Ovary (tissue), 3 donors: ENCODE data around the gene SLC16A10.

ENCODE experiments used
- CTCF ChIP-seq, 3 donors: fragments of 450-650 bp in 2 of 3; fragments of 200-600 bp in 1 of 3; IDR thresholded peaks; one replicate each; pipeline versions ENCODE4 v1.5.1 to v1.8.0; 2016 to 2022; ENCODE audit warnings: antibody characterized with exemption in 3 of 3, mild to moderate bottlenecking in 1 of 3
- EP300 ChIP-seq: sonication (generic); formaldehyde crosslinking; IDR thresholded peaks from one replicate; pipeline ENCODE4 v1.6.1; 2017; ENCODE audit warnings: antibody characterized with exemption
- POLR2A ChIP-seq: fragments of 450-650 bp; IDR thresholded peaks from one replicate; pipeline ENCODE4 v1.6.1; 2017; ENCODE audit warnings: antibody characterized with exemption, mild to moderate bottlenecking, moderate library complexity
- donor health status: DM: no; HTN: no; CAD: no.

DNA sequence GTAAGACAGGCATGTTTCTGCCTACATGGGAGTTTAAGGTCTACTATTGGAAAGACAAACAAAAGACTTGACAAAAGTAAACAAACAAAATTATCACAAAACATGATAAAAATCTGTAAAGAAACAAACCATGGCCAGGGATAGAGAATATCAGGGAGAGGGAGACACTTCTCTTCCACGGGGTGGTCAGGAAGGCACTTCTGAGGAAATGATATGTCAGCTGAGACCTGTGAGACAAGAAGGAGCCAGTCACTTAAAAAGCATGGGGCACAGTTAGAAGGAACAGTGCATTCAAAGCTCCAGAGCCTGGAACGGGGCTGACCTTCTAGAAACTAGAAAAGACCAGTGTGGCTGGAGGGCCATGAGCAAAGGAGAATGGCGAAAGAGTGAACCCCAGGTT lies 35.1 kb upstream of the SLC16A10 start:
- TF ChIP-seq CTCF (IDR thresholded peaks at IDR 0.05) (no peak), POLR2A (no peak), EP300 (no peak)
